Activated CD8-positive, alpha-beta memory T cell treated with anti-CD3 and anti-CD28 coated beads, Interleukin-2, amount 50 U/mL, for 1 hour (primary cell): ENCODE data around the gene FAM131C.
"Not testable (repeated sequence)": the region's sequence is repeated elsewhere in the genome, so short reads cannot be mapped to it uniquely, and the experiment has no call there.

Experiments used
- DNase-seq: peaks from one replicate; pipeline ENCODE4 v3.0.0-alpha.2; 2020; ENCODE audit errors: extremely low read depth

Gene FAM131C

GRCh38 chr1:16033103-16033632 is 40.3 kb downstream of the FAM131C start:
- DNase-seq: not testable (repeated sequence)

DNA sequence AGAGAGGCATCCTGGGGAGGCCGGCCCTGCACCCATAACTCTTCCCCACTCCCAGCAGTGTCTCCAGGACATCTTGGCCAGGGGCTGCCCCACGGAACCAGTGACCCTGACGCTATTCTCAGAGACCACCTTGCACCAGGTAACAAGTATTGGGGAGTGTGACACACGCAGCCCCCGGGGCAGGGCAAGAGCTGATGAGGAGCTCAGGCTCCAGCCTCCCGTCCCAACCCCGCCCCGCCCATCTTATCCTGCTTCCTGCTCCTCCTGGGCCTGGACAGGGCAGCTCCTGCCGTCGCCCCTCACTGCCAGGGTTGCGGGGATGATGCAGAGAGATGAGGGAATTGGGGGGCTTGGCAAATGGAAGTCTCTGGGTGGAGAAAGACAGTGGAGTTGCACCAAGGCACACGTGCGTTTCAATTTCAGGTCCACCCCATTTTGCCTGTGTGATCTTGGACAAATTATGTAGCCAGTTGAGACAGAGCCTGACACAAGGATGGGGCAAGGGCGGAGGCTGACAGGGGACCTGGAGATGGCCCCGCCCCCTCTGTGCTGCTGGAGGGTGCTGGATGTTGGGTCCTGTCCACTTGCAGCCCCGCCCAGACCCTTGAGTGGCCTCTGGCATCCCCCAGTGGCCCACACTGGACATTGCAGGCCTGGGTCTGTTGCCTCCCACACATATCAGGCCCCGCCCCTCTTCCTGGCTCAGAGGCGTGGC is 40.9 kb downstream of the FAM131C start:
- DNase-seq: no peak

- DNase-seq: no peak
Observed at GRCh38 chr1:16031551-16031950, 41.9 kb downstream of the FAM131C start.

- no peak for DNase-seq
Observed at GRCh38 chr1:16029288-16029687, 44.2 kb downstream of the FAM131C start.

- not testable (repeated sequence) for DNase-seq
Observed at GRCh38 chr1:16029003-16029268, 44.5 kb downstream of the FAM131C start.

DNA sequence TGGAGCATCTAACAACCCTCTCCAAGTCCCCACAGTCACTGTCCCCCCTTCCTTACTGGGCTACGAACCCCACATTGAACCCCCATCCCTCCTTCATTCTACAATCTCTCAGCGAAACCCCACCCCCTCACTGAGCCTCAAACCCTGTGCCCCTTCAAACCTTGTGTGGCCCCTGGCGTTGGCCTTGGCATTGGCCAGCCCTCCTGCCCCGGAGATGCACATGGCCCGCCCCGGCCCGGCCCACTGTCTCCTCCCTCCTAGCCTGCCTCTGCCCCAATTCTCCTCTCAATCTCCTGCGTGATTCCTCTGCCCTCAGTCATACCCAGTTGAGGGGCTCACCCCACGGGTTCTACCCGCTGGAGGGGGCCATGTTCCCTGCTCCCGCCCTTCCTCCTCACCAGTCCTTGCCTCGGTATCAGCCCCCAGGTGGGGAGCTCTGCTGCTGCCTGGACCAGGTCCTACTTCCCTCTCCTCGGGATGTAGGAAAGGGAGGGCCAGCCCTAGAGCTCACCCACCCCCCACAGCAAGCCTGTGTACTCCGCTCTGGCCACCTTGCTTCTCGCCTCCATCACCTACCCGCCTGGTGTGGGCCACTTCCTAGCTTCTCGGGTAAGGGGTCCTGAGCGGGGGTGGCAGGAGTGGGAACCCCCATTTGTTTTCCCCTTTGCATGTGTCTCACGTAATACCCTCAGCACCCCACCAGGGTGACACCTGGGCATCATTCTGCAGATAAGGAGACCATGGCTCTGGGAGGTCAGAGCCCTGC is 45.0 kb downstream of the FAM131C start:
- DNase-seq: no peak

- DNase-seq: no peak
Observed at GRCh38 chr1:16026723-16027484, 46.5 kb downstream of the FAM131C start.

GRCh38 chr1:16026302-16026701 is 47.1 kb downstream of the FAM131C start:
- not testable (repeated sequence) for DNase-seq

DNA sequence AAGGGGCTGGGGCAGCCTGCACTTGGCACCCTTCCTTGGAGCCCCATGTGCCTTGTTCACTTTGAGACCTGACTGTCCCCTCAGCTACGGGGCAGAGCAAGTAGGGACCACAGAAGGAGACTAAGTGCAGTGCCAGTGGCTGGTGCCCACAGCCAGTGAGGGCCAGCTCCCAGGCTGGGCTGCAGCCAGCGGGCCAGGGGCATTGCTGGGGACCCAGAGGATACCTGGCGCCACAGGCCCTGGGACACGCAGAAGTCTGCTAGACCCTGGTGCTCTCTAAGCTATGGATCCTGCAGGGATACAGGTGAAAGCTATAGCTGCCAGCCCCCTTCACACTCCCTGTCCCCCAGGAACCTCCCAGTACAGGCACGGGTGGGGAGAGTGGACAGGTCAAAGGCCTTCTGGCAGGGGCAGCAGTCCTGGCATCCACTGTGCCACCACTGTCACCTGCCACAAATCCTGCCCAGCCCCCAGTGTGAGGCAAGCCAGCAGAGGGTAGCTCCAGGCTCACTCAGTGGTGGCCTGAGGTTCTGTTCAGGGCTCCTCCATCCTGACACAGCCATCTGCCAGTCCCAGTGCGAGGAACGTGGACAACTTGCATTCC is 50.3 kb downstream of the FAM131C start:
- no peak for DNase-seq

DNA sequence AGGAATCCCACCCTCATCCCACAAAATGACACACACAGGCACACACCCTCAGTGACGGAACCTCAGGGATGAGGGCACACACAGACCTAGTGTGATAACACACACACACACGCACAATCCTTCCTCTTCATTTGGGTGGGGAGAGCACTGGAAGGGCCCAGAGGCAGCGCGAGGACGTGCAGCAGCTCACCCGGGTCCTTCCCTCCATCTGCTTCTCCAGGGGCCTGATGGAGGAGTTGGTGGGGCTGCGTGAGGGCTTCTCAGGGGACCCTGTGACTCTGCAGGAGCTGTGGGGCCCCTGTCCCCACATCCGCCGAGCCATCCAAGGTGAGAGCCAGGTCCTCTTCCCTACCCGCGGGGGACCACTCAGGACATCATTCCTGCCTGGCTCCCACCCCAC is 51.1 kb downstream of the FAM131C start:
- no peak for DNase-seq

- DNase-seq: no peak
Observed at GRCh38 chr1:16021681-16022080, 51.8 kb downstream of the FAM131C start, which contains the start of gene CLCNKA. TSS of gene CLCNKA (plus strand) at chr1:16022036. CDS start at chr1:16022620, 584 bp downstream.

DNA sequence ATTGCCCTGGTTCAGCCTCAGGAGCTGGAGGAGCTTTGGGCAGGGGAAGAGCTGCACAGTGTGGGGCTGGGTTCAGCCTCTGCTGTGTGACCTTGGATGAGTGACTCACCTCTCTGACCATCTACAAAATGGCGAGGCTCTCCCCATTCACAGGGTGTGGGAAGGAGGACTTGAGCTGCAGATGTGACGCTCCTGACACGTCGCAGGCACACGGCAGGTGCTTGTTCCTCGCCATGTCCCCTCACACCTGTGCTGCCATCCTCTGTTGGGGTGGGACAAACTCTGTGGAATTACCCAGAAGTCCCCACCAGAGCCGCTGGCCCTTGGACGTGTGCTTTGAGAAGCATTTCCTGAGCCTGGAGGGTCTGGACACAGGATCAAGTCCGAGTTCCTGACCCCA is 52.6 kb downstream of the FAM131C start:
- DNase-seq: not testable (repeated sequence)

GRCh38 chr1:16020325-16020724 is 53.1 kb downstream of the FAM131C start:
- no peak for DNase-seq

- DNase-seq: no peak
Observed at GRCh38 chr1:16019644-16020277, 53.7 kb downstream of the FAM131C start.

DNA sequence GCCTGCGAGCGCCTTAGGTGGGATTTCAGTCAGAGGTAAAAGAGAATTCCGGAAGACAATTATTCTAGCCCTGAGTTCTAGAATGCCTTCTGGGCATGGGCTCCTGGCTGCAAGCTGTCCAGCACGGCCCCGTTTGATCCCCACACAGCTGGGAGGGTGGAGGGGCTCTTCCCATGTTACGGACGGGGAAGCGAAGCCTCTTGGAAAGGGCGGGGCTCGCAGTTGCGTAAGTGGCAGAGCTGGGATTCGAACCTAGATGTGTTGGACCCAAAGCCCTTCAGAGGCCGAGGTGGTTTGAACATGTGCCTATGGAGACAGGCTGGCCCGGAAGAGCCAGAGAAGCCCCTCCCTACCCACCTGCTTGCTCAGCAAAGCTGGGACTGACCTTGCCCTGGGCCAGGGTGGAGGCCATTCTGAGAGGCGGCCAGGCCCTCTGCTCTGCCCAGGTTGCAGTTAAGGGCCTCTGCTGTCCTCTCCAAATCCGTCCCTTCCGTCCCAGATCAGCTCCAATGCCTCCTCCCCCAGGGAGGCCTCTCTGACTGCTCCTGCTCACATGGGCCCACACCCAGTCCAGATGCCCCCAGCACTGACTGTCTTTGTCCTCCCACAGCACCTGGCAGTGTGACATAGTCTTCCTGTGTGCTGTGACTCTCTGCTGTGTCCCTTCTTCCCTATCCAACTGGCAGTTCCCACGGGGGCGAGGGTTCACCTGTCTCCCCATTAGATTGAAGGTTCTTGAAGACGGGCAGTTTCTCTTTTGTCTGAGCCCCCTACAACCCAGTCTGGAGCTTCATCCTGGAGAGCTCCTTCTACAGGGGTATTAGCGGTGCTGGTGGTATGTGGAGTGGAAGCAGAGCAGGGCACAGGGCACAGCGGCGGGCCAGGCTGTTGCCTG is 54.5 kb downstream of the FAM131C start:
- DNase-seq: no peak

GRCh38 chr1:16018308-16018707 is 55.1 kb downstream of the FAM131C start:
- no peak for DNase-seq

DNA sequence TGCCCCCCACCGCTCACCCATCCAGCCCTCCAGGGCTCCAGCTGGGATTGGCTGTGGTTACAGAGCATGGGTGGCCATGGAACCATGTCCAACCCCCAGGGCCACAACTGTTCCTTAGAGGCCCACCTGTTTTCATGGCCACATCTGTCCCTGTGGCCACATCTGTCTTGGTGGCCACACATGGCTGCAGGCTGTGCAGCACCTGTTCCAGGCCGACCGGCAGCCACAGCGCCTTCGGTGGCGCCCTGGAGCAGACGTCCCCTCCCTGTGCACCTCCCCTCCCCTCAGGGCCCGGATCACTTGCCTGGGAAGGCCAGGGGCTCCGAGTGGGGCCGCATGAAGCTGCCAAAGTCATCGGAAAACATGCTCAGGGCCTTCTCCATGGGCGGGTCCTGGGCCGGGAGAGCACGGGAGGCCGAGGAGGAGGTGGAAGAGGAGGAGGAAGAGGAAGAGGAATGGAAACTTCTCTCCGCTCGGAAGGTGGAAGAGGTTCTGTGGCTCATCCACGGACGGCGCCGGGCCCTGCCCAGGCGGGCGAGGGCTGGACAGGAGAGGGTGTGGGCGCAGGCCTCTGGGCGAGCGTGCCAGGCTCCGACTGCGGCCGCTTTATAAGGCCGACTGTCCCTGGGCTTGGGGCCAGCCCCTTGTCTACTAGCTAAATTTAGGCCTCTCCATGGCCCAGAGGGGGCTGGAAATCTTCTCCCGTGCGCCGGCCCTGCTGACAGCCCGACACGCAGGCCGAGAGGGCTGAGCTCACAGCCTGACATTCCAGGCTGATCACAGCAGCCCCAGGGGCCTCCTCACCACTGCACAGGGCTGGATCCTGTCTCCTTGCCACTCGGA is 55.8 kb downstream of the FAM131C start, which contains the start of gene HSPB7:
HSPB7 (minus strand) TSS at position 583 of the 843 bp plus-strand sequence; CDS start at position 503, 80 bp downstream.
- no peak for DNase-seq

DNA sequence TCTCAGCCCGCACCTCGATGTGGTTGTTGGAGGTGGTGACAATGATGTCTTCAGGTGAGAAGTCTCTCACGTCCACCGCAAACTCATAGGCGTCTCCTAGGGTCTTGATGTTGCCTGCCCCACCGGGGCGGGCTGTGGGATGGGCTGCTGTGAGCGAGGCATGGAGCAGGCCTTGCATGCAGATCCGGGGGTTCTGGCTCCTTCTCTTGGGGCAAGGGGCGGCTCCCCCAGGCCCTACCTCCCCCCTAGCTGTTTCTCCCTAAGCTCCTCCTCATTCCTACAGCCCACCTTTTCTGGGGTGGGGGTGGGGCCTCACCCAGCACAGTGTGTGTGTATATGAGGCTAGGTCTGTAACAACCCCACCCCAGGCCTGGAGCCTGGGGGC is 56.4 kb downstream of the FAM131C start:
- DNase-seq: no peak
